ENCODE measurements around the gene KRTAP10-1. TPM values are rescaled to one million over a fixed set of nuclear protein-coding genes. Genes with fewer than 3 reads are reported as not detected.
"Not testable (repeated sequence)": the region's sequence is repeated elsewhere in the genome, so short reads cannot be mapped to it uniquely, and the experiment has no call there.

The KRTAP10-1 gene
- total RNA-seq, 1 donor from 2014 or later: not detected

GRCh38 chr21:44578371-44579055 is 38.5 kb upstream of the KRTAP10-1 start:
- peaks cover 26% of the 10 kb centered on the region for H3K9me3 Mint-ChIP-seq (ENCODE audit: unreplicated experiment)
- peaks cover 3% of the 10 kb centered on the region for H3K4me1 Mint-ChIP-seq (ENCODE audit: unreplicated experiment)
- peaks cover 7% of the 10 kb centered on the region for H3K27me3 Mint-ChIP-seq (ENCODE audit: unreplicated experiment)
- no peak for TF ChIP-seq CTCF (IDR thresholded peaks at IDR 0.05)
- DNase-seq (ENCODE audit: extremely low spot score, unreplicated experiment): peak; percentile 73
- no peak overlapping the region for H3K4me3 Mint-ChIP-seq (ENCODE audit: unreplicated experiment)
- H3K36me3 Mint-ChIP-seq (ENCODE audit: unreplicated experiment): no peaks in the 10 kb centered on the region
- no peak overlapping the region for H3K27ac Mint-ChIP-seq (ENCODE audit: unreplicated experiment)

- DNase-seq (ENCODE audit: extremely low spot score, unreplicated experiment): no peak
Measured at GRCh38 chr21:44576025-44576420, 36.0 kb upstream of the KRTAP10-1 start.

GRCh38 chr21:44575307-44576024 is 35.5 kb upstream of the KRTAP10-1 start:
- Mint-ChIP-seq H3K27me3 (ENCODE audit: unreplicated experiment) (no peaks in the 10 kb centered on the region), H3K36me3 (ENCODE audit: unreplicated experiment) (no peaks in the 10 kb centered on the region), H3K27ac (ENCODE audit: unreplicated experiment) (no peak overlapping the region), H3K4me3 (ENCODE audit: unreplicated experiment) (no peak overlapping the region), H3K9me3 (ENCODE audit: unreplicated experiment) (peaks cover 24% of the 10 kb centered on the region), H3K4me1 (ENCODE audit: unreplicated experiment) (no peaks in the 10 kb centered on the region)
- no peak for TF ChIP-seq CTCF (IDR thresholded peaks at IDR 0.05)
- no peak for DNase-seq (ENCODE audit: extremely low spot score, unreplicated experiment)

More at GRCh38 chr21:44576025-44576420, 36.0 kb upstream of the KRTAP10-1 start:
- Mint-ChIP-seq H3K4me1 (ENCODE audit: unreplicated experiment) (no peaks in the 10 kb centered on the region), H3K9me3 (ENCODE audit: unreplicated experiment) (peaks cover 22% of the 10 kb centered on the region), H3K27me3 (ENCODE audit: unreplicated experiment) (no peaks in the 10 kb centered on the region), H3K4me3 (ENCODE audit: unreplicated experiment) (no peak overlapping the region), H3K27ac (ENCODE audit: unreplicated experiment) (no peak overlapping the region), H3K36me3 (ENCODE audit: unreplicated experiment) (no peaks in the 10 kb centered on the region)
- TF ChIP-seq CTCF (IDR thresholded peaks at IDR 0.05): no peak

GRCh38 chr21:44574457-44575306 is 34.7 kb upstream of the KRTAP10-1 start:
- TF ChIP-seq CTCF (IDR thresholded peaks at IDR 0.05): no peak
- no peaks in the 10 kb centered on the region for H3K36me3 Mint-ChIP-seq (ENCODE audit: unreplicated experiment)
- no peaks in the 10 kb centered on the region for H3K27me3 Mint-ChIP-seq (ENCODE audit: unreplicated experiment)
- DNase-seq (ENCODE audit: extremely low spot score, unreplicated experiment): no peak
- H3K4me1 Mint-ChIP-seq (ENCODE audit: unreplicated experiment): no peaks in the 10 kb centered on the region
- H3K9me3 Mint-ChIP-seq (ENCODE audit: unreplicated experiment): peaks cover 26% of the 10 kb centered on the region
- no peak overlapping the region for H3K27ac Mint-ChIP-seq (ENCODE audit: unreplicated experiment)
- H3K4me3 Mint-ChIP-seq (ENCODE audit: unreplicated experiment): no peak overlapping the region

GRCh38 chr21:44573630-44574456 is 33.8 kb upstream of the KRTAP10-1 start, which contains the start of gene KRTAP10-4:
Gene KRTAP10-4 (plus strand): TSS chr21:44573729. CDS start chr21:44573759, 30 bp downstream.
- H3K27me3 Mint-ChIP-seq (ENCODE audit: unreplicated experiment); H3K4me3 Mint-ChIP-seq (ENCODE audit: unreplicated experiment); H3K27ac Mint-ChIP-seq (ENCODE audit: unreplicated experiment); DNase-seq (ENCODE audit: extremely low spot score, unreplicated experiment); H3K4me1 Mint-ChIP-seq (ENCODE audit: unreplicated experiment); H3K36me3 Mint-ChIP-seq (ENCODE audit: unreplicated experiment): not testable (repeated sequence)
- peaks cover 26% of the 10 kb centered on the region for H3K9me3 Mint-ChIP-seq (ENCODE audit: unreplicated experiment)
